Pancreas (tissue), 10 donors: ENCODE results near the gene HSBP1L1. TPM values are rescaled to one million over a fixed set of nuclear protein-coding genes. Genes with fewer than 3 reads are reported as not detected.

ENCODE experiments used
- ATAC-seq, 4 donors: fragments of 200-7000 bp; cut with Tn5 transposase; one replicate each; pipeline versions ENCODE4 v1.8.0 to v1.9.1; 2020; ENCODE audit warnings: mild to moderate bottlenecking in 4 of 4, moderate library complexity in 4 of 4
- DNase-seq, 6 donors: peaks; one replicate each; pipeline ENCODE4 v3.0.0-alpha.2; 2020
- FAIRE-seq: peaks from 2 replicates; lab custom pipeline; 2012; peaks lifted over from hg19 to GRCh38; lab: Jason Lieb, UNC
- H3K27ac ChIP-seq, 4 donors: fragments of 200-600 bp; sonication (generic); 1 replicate in 3 of 4; 2 replicates in 1 of 4; pipeline versions ENCODE4 v1.5.0 to v1.8.0; 2020
- H3K27me3 ChIP-seq, 4 donors: fragments of 200-600 bp; one replicate each; pipeline ENCODE4 v1.8.0; 2021
- H3K36me3 ChIP-seq, 3 donors: fragments of 200-600 bp; sonication (generic) in 1 of 3; one replicate each; pipeline versions ENCODE4 v1.5.0 to v1.8.0; 2020 to 2021
- H3K4me1 ChIP-seq, 3 donors: fragments of 200-600 bp; one replicate each; pipeline ENCODE4 v1.8.0; 2021
- H3K4me3 ChIP-seq, 4 donors: fragments of 200-600 bp; sonication (generic) in 2 of 4; one replicate each; pipeline versions ENCODE4 v1.5.0 to v1.8.0; 2020 to 2021
- H3K9me3 ChIP-seq, 4 donors: fragments of 200-600 bp; one replicate each; pipeline ENCODE4 v1.8.0; 2021
- WGBS, 2 donors: extraction: QIAGEN DNeasy Blood & Tissue Kit; methylation state at CpG; one replicate each; pipeline ENCODE4 v1.1.7; 2013; 5-methylcytosine and 5-hydroxymethylcytosine counted together
- intact Hi-C, 3 donors: fragments of 100-400 bp; cut with DNase I; formaldehyde crosslinking; loops; one replicate each; pipeline versions ENCODE4 v1.11.1 to v1.14.2; 2022
- polyA plus RNA-seq, 2 donors: library from polyadenylated mRNA; stranded (reverse); fragments of 200-250 nt; gene quantifications; one replicate each; pipeline ENCODE4 v1.2.3, GENCODE V29; 2013
- total RNA-seq, 6 donors: library from RNA; stranded (reverse); fragmentation: NEBNext Ultra II Directional in 4 of 6; extraction: Animal tissue kit (Norgen Biotek cat#: 25700) in 4 of 6; gene quantifications; one replicate each; pipeline versions ENCODE4 v1.2.1 to v1.2.4, GENCODE V29; 2021 to 2023
- TF ChIP-seq, protein P1 (sequence below), 4 donors: fragments of 200-600 bp; sonication (generic) in 3 of 4; IDR thresholded peaks; one replicate each; pipeline versions ENCODE4 v1.5.0 to v1.8.0; 2021; ENCODE audit warnings: antibody characterized with exemption in 4 of 4
- donor health status: healthy with polysubstance abuse.
- donor health status: DM: no; HTN: no; CAD: no; lungs with moderate emphysema.
- donor health status: DM: no; HTN: no; CAD: no.
- donor health status: control.
- donor health status: control.
- donor health status: Bipolar disorder and iron deficiency.
- donor health status: DM: yes; HTN: yes; CAD: no.
- donor health status: DM: no; HTN: no; CAD: no.
- donor health status: DM: no; HTN: no; CAD: no.
- donor health status: DM: yes; HTN: yes; CAD: no.

HSBP1L1 gene
- total and polyA plus RNA-seq, 8 donors, result 9.2 to 43.6 (median 14.3) TPM

DNA sequence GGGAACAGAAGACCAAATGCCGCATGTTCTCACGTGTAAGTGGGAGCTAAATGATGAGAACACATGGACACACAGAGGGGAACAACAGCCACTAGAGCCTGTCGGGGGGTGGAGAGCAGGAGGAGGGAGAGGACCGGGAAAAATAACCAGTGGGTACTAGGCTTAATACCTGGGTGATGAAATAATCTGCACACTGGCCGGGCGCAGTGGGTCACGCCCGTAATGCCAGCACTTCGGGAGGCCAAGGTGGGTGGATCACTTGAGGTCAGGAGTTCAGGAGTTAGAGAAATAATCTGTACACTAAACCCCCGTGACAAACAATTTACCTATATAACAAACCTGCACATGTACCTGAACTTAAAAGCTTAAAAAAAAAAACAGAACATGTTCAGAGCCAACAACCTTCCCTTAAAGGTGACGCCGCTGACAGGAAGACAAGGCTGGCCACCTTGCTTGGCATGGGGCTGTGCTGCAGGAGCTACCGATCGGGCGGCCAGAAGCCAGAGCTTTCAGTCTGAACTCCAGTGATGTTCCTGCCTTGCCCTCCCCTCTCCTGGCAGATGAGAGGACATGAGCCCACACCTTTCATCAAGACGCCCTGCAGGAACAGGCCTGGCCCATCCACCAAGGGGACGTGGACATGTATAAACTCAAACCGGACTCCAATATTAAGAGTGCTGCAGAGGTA lies 24.2 kb upstream of the HSBP1L1 start:
- H3K9me3 ChIP-seq, result no peaks in the 10 kb centered on the region
- peaks cover 0 to 15% (median 13%) of the 10 kb centered on the region in 3 donors for H3K4me1 ChIP-seq
- ATAC-seq (no peak), DNase-seq (peak in 2 of 6 donors; percentile 1 to 27), FAIRE-seq (no peak)
- H3K4me3 ChIP-seq, result no peak overlapping the region
- no peaks in the 10 kb centered on the region for H3K27me3 ChIP-seq
- TF ChIP-seq, protein P1, sequence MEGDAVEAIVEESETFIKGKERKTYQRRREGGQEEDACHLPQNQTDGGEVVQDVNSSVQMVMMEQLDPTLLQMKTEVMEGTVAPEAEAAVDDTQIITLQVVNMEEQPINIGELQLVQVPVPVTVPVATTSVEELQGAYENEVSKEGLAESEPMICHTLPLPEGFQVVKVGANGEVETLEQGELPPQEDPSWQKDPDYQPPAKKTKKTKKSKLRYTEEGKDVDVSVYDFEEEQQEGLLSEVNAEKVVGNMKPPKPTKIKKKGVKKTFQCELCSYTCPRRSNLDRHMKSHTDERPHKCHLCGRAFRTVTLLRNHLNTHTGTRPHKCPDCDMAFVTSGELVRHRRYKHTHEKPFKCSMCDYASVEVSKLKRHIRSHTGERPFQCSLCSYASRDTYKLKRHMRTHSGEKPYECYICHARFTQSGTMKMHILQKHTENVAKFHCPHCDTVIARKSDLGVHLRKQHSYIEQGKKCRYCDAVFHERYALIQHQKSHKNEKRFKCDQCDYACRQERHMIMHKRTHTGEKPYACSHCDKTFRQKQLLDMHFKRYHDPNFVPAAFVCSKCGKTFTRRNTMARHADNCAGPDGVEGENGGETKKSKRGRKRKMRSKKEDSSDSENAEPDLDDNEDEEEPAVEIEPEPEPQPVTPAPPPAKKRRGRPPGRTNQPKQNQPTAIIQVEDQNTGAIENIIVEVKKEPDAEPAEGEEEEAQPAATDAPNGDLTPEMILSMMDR (IDR thresholded peaks at IDR 0.05), result no peak
- H3K27ac ChIP-seq, result no peak overlapping the region
- 90 to 94% methylated on average over 18 of the region's 18 CpGs for WGBS, 2 donors
- H3K36me3 ChIP-seq, result peaks cover 0 to 7% (median 4%) of the 10 kb centered on the region in 3 donors
- intact Hi-C loops, result no loop called here

DNA sequence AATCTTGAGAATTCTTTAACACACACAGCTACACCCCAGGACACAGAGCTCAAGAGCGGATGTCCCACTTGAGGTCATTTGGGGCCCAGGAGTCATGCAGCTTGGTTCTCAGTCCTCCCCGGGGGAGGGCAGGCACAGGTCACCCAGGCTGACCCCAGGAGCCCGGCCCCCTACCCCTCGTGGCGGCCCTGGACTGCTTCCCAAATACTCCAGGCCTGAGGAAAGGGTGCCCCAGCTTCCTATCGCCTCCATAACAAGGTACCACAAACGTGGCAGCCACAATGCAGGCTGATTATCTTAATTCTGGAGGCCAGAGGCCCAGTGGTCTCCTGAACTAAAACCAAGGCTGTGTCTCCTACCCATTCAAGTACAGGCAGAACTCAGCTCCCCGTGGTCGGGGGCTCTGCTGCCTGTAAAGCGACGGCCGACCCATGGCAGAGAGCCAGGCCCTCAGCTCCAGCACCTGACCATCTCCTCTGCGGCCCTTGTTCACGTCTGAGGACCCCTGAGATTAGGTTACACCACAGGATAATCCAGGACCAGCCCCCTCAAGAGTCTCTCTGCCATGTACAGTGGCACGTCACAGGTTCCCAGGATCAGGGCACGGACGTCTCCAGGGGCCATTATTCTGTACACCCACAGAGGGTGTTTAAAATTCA lies 23.5 kb upstream of the HSBP1L1 start:
- 82 to 85% methylated on average over 17 of the region's 17 CpGs for WGBS, 2 donors
- H3K27ac ChIP-seq, result no peak overlapping the region
- TF ChIP-seq, protein P1 (IDR thresholded peaks at IDR 0.05), result no peak
- H3K4me3 ChIP-seq, result no peak overlapping the region
- intact Hi-C loops, result no loop called here
- no peak for FAIRE-seq
- peaks cover 0 to 7% (median 4%) of the 10 kb centered on the region in 3 donors for H3K36me3 ChIP-seq
- H3K4me1 ChIP-seq, result peaks cover 0 to 16% (median 15%) of the 10 kb centered on the region in 3 donors
- no peaks in the 10 kb centered on the region for H3K9me3 ChIP-seq
- no peaks in the 10 kb centered on the region for H3K27me3 ChIP-seq
- peak in 3 of 6 donors; percentile 1 to 61 (median 7) for DNase-seq
- ATAC-seq, result no peak

DNA sequence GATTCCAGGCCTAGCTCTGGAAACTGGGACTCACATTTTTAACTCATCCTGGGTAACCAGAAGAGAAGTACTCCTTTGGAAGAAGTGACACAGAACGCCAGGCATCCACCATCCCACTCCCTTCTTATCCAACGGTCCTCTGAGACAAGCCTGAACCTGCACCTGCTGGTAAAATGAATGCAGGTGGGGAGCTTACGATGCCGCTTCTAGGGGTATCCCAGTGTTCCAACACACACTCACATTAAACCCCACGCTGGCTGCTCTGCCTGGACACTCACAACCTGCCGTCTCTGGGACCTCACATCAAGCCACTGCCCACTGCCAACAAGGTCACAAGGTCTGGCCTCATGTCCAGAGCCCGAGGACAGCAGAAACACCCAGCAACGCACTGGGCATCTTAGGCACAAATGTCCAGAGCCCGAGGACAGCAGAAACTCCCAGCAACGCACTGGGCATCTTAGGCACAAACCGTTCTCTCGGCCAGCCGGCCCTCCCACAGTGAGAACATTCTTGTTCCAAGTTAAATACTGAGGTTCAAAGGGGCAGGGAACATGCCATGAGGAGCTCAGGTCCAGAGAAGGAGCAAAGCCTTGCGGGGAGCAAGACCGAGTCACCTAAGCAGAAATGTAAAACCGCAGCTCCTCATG lies 22.8 kb upstream of the HSBP1L1 start:
- no peak for FAIRE-seq
- intact Hi-C loops, result no loop called here
- Histone ChIP-seq H3K4me3 (no peak overlapping the region), H3K4me1 (peaks cover 0 to 16% (median 15%) of the 10 kb centered on the region in 3 donors), H3K36me3 (peaks cover 0 to 7% (median 4%) of the 10 kb centered on the region in 3 donors), H3K9me3 (no peaks in the 10 kb centered on the region), H3K27me3 (no peaks in the 10 kb centered on the region), H3K27ac (no peak overlapping the region)
- ATAC-seq, result peak in 1 of 4 donors; percentile 13
- peak in 2 of 6 donors; percentile 11 to 13 for DNase-seq
- 56 to 58% methylated on average over 16 of the region's 16 CpGs for WGBS, 2 donors
- TF ChIP-seq, protein P1 (IDR thresholded peaks at IDR 0.05), result no peak

DNA sequence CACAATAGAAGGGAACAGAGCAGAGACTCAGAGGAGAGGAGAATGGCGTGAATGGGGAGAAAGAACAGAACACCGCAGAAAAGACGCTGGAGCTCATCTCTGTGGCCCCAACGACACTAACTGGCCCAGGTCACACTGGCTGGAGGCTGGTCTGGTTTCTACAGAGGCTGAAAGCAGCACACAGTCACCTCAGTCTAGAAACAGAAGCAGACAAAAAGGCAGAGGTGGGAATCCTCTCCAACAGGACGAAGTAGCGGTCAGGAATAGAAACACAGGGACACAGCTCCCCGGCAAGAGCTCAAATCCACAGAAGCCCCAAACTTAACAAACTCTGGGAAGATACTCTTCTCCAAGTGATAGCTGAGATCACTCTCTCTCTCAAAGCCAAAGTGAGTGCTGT lies 22.2 kb upstream of the HSBP1L1 start:
- intact Hi-C loops, result no loop called here

More for the DNA sequence above, 22.2 kb upstream of the HSBP1L1 start:
- TF ChIP-seq, protein P1 (IDR thresholded peaks at IDR 0.05), result no peak
- no peak for FAIRE-seq
- no peak overlapping the region for H3K4me3 ChIP-seq
- ATAC-seq, result no peak
- H3K36me3 ChIP-seq, result peaks cover 0 to 7% (median 4%) of the 10 kb centered on the region in 3 donors
- no peak for DNase-seq
- 88 to 90% methylated on average over 7 of the region's 7 CpGs for WGBS, 2 donors
- no peak overlapping the region for H3K27ac ChIP-seq
- H3K27me3 ChIP-seq, result no peaks in the 10 kb centered on the region
- no peaks in the 10 kb centered on the region for H3K9me3 ChIP-seq
- H3K4me1 ChIP-seq, result peaks cover 0 to 16% (median 15%) of the 10 kb centered on the region in 3 donors
